ENCODE results near the gene HMGCS2.

HMGCS2 gene

GRCh38 chr1:119752592-119752991 is 16.1 kb downstream of the HMGCS2 start:
- no peak for DNase-seq

DNA sequence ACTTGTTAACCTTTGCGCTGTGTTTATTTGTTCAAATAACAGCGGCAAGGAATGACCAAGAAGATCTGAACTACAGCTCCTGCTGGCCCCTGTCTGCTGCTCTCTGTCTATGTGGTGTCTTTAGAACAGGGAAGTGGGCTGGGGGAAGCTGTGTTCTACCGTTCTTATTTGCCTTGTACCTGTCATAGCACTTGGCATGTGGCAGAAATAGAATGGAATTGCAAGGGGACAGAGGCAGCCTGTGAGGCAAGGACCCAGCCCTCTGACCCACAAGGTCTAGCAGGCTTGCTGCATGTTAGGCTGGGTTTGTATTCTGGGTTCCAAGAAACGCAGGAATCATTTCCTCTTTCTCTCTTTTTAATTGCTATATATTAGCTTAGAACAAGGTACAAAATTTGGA is 20.7 kb downstream of the HMGCS2 start:
- no peak for DNase-seq

GRCh38 chr1:119747451-119747850 is 21.3 kb downstream of the HMGCS2 start:
- no peak for DNase-seq

DNA sequence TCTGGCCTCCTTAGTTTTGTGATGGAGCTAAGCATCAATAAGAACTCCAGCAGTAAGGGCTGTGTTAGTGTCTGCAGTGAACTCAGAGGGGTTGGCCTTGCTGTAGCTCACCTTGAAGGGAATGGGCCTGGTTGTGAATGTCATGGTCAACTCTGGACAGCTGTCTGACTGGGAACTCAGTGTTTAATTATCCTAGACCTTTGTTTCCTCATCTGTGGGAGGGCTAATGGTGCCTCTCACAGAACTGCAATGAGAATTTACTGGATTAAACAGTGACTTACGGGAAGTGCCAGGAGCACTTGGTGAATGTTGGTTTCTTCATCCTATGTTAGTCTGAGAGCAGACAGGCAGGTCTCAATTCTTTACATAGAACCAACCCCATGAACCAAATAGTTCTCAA is 23.7 kb downstream of the HMGCS2 start:
- no peak for DNase-seq

GRCh38 chr1:119744598-119744942 is 24.1 kb downstream of the HMGCS2 start:
- no peak for DNase-seq

DNA sequence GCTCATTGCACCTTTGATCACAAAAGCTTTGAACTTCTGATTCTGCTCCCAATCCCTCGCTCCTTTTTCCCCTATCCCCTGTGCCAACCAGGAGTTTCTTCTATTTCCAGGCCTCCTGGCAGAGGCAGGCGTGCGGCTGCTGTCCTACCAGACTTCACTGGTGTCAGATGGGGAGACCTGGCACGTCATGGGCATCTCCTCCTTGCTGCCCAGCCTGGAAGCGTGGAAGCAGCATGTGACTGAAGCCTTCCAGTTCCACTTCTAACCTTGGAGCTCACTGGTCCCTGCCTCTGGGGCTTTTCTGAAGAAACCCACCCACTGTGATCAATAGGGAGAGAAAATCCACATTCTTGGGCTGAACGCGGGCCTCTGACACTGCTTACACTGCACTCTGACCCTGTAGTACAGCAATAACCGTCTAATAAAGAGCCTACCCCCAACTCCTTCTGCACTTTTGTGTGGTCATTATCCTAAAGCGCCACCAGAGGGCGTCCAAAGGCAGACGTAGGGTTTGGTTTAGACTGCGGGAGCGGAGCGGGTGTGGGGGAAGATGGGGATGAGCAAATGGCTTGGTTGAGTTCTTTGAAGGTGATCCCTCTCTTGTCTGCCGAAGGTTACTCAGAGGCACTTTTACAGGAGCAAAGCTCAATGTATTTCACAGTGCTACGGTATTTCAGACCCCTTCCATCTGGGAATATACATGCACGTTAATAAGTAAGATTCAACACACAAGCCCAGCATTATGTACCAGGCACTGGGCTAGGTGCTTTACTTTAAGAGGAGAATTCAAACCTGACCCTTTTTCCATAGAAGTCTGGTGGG is 24.7 kb downstream of the HMGCS2 start:
- peak; percentile 58 for DNase-seq

DNA sequence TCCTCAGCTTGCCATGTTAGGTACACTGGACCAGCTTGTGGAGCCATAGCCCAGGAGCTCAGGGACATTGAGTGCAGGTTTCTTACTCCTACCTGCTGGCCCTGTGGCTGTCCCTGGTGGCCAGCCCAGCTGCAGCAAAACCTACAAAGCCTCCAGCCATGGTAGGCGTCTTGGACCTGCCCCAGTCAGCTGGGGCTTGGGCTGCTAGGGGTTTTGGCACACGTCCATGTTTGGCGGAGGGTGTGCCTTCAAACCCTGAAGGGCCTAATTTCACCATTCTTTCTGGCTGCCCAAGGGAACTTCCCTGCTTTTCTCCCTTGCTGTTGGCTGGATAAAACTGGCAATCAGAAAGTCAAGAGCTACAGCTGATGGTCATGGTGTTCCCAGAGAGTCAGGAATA is 25.4 kb downstream of the HMGCS2 start:
- no peak for DNase-seq

GRCh38 chr1:119742677-119743076 is 26.0 kb downstream of the HMGCS2 start:
- no peak for DNase-seq

DNA sequence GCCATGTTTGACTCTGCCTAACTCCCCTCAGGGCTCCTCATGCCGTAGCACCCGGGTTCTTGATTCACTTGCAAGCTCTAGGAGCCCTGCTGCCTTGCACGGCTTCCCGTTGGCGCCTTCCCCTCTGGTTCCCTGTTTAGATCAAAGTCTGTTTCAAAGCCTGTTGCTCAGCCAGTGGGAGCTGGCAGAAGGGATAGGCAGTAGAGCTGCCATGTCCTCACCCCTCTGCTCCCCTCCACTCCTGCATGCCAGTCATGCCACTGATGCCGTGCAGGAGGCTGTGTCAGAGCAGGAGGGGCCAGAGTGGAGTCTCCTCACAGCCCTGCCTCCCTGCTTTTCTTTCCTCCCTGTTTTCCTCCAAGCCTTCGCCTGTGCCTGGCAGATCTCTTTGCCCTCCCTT is 26.5 kb downstream of the HMGCS2 start:
- DNase-seq, result no peak

DNA sequence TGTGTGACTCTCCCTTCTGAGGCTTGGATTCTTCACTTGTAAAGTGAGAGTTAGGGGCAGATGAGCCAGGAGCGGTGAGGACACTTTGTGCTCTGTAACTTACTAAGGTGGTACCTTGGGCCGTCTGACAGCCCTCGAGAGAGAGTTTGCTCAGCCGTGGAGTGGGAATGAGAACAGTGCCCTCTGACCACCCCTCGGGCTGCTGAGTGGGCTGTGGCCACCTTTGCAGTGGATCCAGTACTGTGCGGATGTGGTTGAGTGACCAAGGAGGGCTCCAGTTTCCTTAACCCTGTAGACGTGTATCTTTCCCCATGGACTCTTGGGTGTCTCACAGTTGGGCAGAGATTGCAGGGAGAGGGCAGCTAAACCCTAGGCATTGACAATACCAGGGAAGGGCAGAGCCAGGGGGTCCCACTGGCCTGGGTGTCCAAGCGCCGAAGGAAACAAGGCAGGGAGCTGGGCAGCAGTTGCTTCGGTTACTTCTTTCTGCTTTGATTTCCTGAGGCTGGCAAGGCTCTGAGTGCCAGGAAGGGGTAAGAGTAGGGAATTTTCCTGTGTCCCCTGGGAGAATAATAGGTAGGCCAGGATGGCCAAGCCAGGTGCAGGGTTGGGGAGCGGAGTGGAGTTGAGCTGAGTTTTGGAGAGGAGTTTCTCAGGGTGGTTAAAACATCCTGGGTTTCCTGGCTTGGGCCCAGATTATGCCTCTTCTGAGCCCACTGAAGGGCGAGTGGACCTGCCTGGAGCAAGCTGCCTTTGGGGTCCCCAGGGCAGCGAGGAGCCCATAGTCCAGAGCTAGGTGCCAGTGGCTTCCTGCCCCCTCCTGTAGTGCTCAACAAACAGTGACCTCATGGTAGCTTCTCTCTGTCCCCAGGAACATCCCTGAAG is 27.6 kb downstream of the HMGCS2 start:
- DNase-seq, result no peak

DNA sequence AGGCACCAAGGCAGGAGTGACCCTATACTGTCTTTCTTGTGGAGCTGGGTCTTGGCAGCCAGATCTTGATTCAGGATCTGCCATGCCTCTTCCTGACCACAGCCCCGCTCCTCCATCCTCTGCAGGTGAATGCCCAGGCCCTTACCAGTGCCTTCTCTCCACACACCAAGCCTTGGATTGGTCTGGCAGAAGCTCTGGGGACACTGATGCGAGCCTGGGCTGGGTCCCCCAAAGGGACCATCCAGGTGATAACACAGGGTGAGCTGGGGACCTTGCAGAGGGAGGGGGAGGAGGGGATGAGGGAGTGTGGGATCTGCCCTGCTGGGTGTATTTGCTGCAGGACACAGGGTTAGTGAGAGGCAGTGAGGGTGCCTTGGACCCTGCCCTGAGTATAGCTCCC is 28.4 kb downstream of the HMGCS2 start:
- DNase-seq, result no peak

DNA sequence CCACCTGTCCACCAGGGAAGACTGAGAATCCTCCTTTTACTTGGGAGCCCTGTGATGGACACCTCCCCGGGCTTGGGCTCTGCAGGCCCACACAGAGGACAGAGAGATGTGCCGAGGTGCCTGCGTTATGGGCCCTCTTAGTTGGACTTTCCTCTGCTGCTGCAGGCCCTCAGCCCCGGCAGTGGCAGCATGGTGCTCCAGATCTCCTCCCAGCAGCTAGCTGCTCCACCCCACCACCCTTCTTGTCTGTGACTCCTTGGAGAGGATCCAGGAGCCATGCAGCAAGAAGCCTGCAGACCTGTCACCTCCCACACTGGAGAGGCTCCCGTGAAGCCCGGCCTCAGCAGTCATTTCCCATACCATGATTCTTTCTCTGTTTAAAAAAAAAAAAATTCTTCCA is 29.6 kb downstream of the HMGCS2 start:
- DNase-seq, result no peak

- DNase-seq, result no peak
Observed at GRCh38 chr1:119738100-119738720, 30.5 kb downstream of the HMGCS2 start.

- no peak for DNase-seq
Observed at GRCh38 chr1:119737040-119737682, 31.5 kb downstream of the HMGCS2 start.

- no peak for DNase-seq
Observed at GRCh38 chr1:119736649-119737039, 32.1 kb downstream of the HMGCS2 start.

- DNase-seq, result no peak
Observed at GRCh38 chr1:119735217-119735616, 33.5 kb downstream of the HMGCS2 start.

DNA sequence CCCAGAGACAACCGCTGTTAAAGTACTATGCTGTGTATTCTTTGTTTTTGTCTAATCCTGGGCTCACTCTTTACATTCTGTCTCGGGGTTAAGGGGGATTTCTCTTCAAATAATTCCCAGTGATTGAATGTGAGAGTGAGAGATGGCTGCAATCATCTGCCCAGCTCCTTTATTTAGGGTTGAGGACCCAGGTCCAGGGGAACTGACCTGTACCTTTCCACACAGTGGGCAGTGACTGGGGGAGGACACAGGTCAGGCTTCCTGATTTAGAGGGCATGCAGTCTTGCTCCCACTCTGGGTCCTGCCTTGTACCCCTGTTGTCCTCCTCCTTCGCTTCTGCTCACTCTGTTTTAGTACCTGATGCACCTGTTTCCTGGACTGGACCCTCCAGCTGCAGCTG is 35.0 kb downstream of the HMGCS2 start:
- DNase-seq, result no peak

DNA sequence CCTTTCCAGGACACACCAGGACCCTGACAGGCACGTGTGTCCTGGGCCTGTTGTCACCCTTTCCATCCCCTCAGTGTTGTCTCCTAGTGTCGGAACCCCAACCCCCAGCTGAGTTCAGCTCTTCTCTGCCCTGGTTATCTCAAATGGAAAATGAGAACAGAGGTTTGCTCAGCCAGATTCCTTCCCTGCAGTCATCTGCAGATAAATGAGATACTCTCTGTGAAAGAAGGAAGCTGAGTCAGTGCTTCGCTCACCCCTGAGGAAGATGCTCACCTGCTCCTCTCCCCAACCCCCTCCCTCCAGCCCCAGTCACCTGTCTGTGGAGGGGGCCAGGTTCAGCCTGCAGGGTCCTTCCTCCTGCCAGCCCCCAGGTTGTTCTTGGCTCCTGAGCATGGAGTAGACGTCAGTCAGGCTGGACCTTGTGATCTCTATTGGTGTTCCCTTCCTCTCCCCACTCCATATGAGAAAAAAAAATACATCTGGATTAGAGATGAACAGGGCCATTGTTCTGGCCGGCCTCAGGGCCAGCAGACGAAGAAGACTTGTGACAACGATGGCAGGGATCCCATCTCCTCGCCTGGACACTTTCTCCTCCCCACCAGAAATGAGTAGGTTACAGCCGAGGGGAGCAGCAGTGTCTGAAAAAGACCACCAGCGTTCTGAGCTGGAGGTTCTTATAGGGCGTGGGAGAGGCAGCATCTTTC is 36.1 kb downstream of the HMGCS2 start:
- no peak for DNase-seq

DNA sequence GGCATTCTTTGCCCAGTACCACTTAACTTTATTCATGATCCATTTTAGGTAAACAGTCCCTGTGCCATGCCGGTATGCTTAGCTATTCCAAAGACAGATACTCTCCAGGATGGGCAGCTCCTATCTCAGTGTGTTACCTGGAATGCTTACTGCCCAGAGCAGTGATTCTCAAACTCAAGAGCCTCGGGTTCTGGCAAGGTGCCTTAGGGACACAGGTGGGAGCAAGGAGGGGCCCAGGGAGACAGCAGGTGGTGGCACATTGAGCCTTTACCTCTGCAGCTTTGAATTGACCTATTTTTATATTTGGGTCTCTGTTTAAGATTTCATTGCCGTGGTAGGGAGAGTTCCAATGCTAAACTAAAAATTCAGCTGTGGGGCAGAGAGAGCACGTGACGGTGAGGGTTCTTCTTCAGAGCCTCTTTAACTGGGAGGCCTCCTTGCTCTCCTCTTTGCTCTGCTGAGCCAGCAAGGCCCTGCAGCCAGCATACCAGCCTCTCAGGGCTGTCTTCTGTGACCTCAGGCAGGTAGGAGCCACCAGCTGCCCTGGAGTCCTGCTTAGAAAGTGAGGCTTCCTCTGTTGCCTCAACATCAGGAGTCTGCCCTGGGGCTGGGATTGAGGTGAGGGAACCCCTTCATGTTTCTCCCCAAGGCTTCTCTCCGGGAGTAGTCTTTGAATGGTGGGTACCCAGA is 36.8 kb downstream of the HMGCS2 start:
- no peak for DNase-seq

DNA sequence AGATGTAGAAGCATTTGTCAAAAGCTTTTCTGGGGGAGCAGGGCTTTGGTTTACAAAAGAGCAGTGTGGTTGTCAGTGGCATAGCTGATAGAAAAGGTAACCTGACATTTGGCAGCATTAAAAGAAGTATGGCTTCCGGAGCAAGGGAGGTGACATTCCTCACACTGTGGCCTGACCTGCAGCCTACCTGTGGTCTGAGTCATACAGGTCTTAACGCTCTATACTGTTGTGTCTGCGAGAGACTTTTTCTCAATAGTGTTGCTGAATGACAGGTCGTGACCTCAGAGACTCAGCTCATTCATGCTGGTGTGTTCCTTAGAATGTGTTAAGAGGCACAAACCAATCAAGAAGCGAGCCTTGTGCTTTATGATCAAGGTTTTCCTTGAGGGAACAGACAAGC is 37.6 kb downstream of the HMGCS2 start:
- no peak for DNase-seq

DNA sequence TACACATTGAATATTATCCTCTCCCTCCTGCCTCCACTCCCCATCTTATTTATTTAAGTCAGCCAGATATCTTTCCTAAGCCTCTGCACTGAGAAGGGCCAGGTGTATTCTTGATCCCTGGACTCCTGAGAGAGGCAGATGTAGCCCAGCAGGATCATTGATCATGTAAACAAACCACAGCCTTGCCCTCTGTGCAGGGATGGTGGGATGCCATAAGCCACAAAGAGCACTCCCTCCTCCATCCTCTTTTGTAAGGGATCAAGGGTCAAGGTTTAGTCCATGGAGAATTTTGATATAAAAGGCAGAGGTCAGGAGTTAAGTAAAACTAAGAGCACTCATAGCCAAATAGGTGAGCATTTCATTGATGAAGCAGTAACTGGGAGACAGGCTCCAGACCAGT is 39.7 kb downstream of the HMGCS2 start:
- DNase-seq, result peak; percentile 87

DNA sequence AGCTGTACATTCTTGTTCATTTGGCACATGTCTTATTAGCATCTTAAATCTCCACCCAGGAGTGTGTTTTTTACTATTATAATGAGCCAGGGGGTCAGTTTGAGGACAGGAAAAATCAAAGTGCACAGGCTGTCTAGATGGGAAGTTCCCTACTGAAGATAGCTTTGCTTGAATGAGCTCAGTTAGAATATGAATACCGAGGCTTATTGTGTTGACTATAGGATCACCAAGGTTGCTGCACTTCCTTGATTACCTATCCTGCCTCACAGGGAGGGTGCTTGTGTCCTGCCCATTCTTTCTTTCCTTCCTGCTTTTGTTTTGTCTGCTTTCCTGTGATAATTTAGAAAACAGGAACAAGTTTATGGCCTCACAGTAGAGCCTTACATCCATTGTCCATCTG is 40.7 kb downstream of the HMGCS2 start:
- peak; percentile 7 for DNase-seq

Data from NCI-H146 (cell line).